IMR-90 (cell line): ENCODE results near the gene PTX3. TPM values are rescaled to one million over a fixed set of nuclear protein-coding genes. Genes with fewer than 3 reads are reported as not detected.

ENCODE experiments used
- ATAC-seq: fragments of 200-7000 bp; cut with Tn5 transposase; 2 replicates; pipeline ENCODE4 v1.9.1; 2020; ENCODE audit warnings: low read depth, mild to moderate bottlenecking, moderate library complexity
- BruUV-seq: library from RNA; stranded (reverse); fragments of 400-500 nt; replicated peaks from 2 replicates; lab custom pipeline; 2021; lab: Mats Ljungman, UMichigan
- CTCF ChIA-PET: fragments of 300-600 bp; formaldehyde crosslinking; extraction: SDS; loops from one replicate; lab custom pipeline; 2021; ENCODE audit warnings: antibody characterized with exemption; lab: Yijun Ruan, JAX
- POLR2A ChIA-PET: fragments of 300-600 bp; sonication (Branson Sonifier 250); formaldehyde crosslinking; loops from one replicate; lab custom pipeline; 2022; ENCODE audit warnings: antibody characterized with exemption; ENCODE audit not compliant: unreplicated experiment; lab: Charles Lee
- DNase-seq: peaks from one replicate; pipeline ENCODE4 v3.0.0; 2013
- H2AFZ ChIP-seq: replicated peaks from 2 replicates; pipeline ENCODE3; 2013; ENCODE audit warnings: low read length, mild to moderate bottlenecking; ENCODE audit not compliant: poor library complexity
- H2AK5ac ChIP-seq: 2 replicates; pipeline ENCODE4 v1.6.1; 2013; ENCODE audit warnings: low read depth, low read length, inconsistent platforms
- H2AK9ac ChIP-seq: replicated peaks from 2 replicates; pipeline ENCODE3; 2013; ENCODE audit warnings: mild to moderate bottlenecking, low read depth, low read length, moderate library complexity; ENCODE audit not compliant: poor library complexity
- H2BK120ac ChIP-seq: 2 replicates; pipeline ENCODE4 v1.6.1; 2013; ENCODE audit warnings: low read depth, low read length, inconsistent platforms
- H2BK15ac ChIP-seq: 3 replicates; pipeline ENCODE4 v1.6.1; 2013; ENCODE audit warnings: low read depth, low read length, inconsistent platforms
- H2BK20ac ChIP-seq: 2 replicates; pipeline ENCODE4 v1.6.1; 2013; ENCODE audit warnings: low read depth, mild to moderate bottlenecking, inconsistent platforms, low read length, moderate library complexity
- H2BK5ac ChIP-seq: 2 replicates; pipeline ENCODE4 v1.6.1; 2013; ENCODE audit warnings: mild to moderate bottlenecking, low read depth, low read length, inconsistent platforms; ENCODE audit not compliant: poor library complexity, severe bottlenecking
- H3K14ac ChIP-seq: replicated peaks from 2 replicates; pipeline ENCODE4 v1.6.1; 2013; ENCODE audit warnings: low read depth, low read length, inconsistent platforms
- H3K18ac ChIP-seq: 2 replicates; pipeline ENCODE4 v1.6.1; 2013; ENCODE audit warnings: low read depth, low read length, control low read depth
- H3K23ac ChIP-seq: 2 replicates; pipeline ENCODE4 v1.6.1; 2013; ENCODE audit warnings: low read depth, low read length, inconsistent platforms
- H3K27ac ChIP-seq: 2 replicates; pipeline ENCODE4 v1.5.1; 2013; ENCODE audit warnings: mild to moderate bottlenecking, control low read depth, low read length; ENCODE audit not compliant: insufficient read depth
- H3K27me3 ChIP-seq: 2 replicates; pipeline ENCODE4 v1.6.1; 2013; ENCODE audit warnings: low read length; ENCODE audit not compliant: control insufficient read depth, insufficient read depth
- H3K36me3 ChIP-seq: 2 replicates; pipeline ENCODE4 v1.6.1; 2013; ENCODE audit warnings: low read length, mixed read lengths; ENCODE audit not compliant: control insufficient read depth, insufficient read depth
- H3K4ac ChIP-seq: 2 replicates; pipeline ENCODE4 v1.6.1; 2013; ENCODE audit warnings: low read depth, low read length, inconsistent platforms
- H3K4me1 ChIP-seq: 2 replicates; pipeline ENCODE4 v1.6.1; 2013; ENCODE audit warnings: low read length, mixed read lengths; ENCODE audit not compliant: control insufficient read depth, insufficient read depth
- H3K4me2 ChIP-seq: 2 replicates; pipeline ENCODE4 v1.6.1; 2013; ENCODE audit warnings: low read depth, mild to moderate bottlenecking, control low read depth, low read length, moderate library complexity
- H3K4me3 ChIP-seq: 2 replicates; pipeline ENCODE4 v1.5.1; 2013; ENCODE audit warnings: low read depth, mild to moderate bottlenecking, control low read depth, low read length, moderate library complexity; ENCODE audit not compliant: insufficient read depth
- H3K56ac ChIP-seq: 2 replicates; pipeline ENCODE4 v1.6.1; 2013; ENCODE audit warnings: low read length, inconsistent platforms; ENCODE audit not compliant: insufficient read depth; ENCODE audit errors: extremely low read depth
- H3K79me1 ChIP-seq, 2 experiments: 2 replicates each; pipeline ENCODE4 v1.6.1; 2013; ENCODE audit warnings: low read length in 2 of 2, inconsistent platforms in 1 of 2, low read depth in 1 of 2
- H3K9ac ChIP-seq: 2 replicates; pipeline ENCODE4 v1.6.1; 2013; ENCODE audit warnings: low read depth, low read length, control low read depth
- H3K9me1 ChIP-seq: 2 replicates; pipeline ENCODE4 v1.6.1; 2013; ENCODE audit warnings: low read length, inconsistent platforms; ENCODE audit not compliant: insufficient read depth
- H3K9me3 ChIP-seq: 2 replicates; pipeline ENCODE4 v1.6.1; 2013; ENCODE audit warnings: low read length; ENCODE audit not compliant: control insufficient read depth, insufficient read depth
- H4K20me1 ChIP-seq: 2 replicates; pipeline ENCODE4 v1.6.1; 2013; ENCODE audit warnings: low read length, inconsistent platforms; ENCODE audit not compliant: insufficient read depth
- H4K5ac ChIP-seq: 2 replicates; pipeline ENCODE4 v1.6.1; 2013; ENCODE audit warnings: mild to moderate bottlenecking, low read depth, low read length, control low read depth
- H4K8ac ChIP-seq, 2 experiments: 2 replicates each; pipeline ENCODE4 v1.6.1; 2013; ENCODE audit warnings: low read depth in 2 of 2, low read length in 2 of 2, control low read depth in 1 of 2, inconsistent platforms in 1 of 2
- H4K91ac ChIP-seq: 2 replicates; pipeline ENCODE4 v1.6.1; 2013; ENCODE audit warnings: low read depth, low read length, inconsistent platforms; ENCODE audit not compliant: insufficient read depth
- CEBPB ChIP-seq: IDR thresholded peaks from 2 replicates; pipeline ENCODE4 v1.6.1; 2012; ENCODE audit warnings: low read depth, low read length, improper control_type of control experiment
- MAFK ChIP-seq: IDR thresholded peaks from 2 replicates; pipeline ENCODE4 v1.6.1; 2012; ENCODE audit warnings: low read depth, low read length, improper control_type of control experiment
- MXI1 ChIP-seq: IDR thresholded peaks from 2 replicates; pipeline ENCODE4 v1.6.1; 2012; ENCODE audit warnings: low read depth, mild to moderate bottlenecking, low read length, moderate library complexity, borderline replicate concordance
- RAD21 ChIP-seq: IDR thresholded peaks from 2 replicates; pipeline ENCODE4 v1.6.1; 2012; ENCODE audit warnings: low read length, improper control_type of control experiment
- WGBS, 2 experiments: methylation state at CpG; one replicate each; pipeline versions ENCODE4 v1.1.5 to v1.1.7; 2013; ENCODE audit warnings: missing lambda C conversion rate in 2 of 2; ENCODE audit not compliant: insufficient read length in 1 of 2; ENCODE audit errors: extremely low coverage in 2 of 2; 5-methylcytosine and 5-hydroxymethylcytosine counted together
- dilution Hi-C: fragments of 300-500 bp; cut with HindIII; formaldehyde crosslinking; loops from one replicate; pipeline ENCODE4 v1.14.3; 2018; ENCODE audit warnings: low sequenced_read_pairs; ENCODE audit not compliant: unreplicated experiment
- in situ Hi-C: fragments of 300-500 bp; cut with MboI; formaldehyde crosslinking; loops from 3 replicates; pipeline ENCODE4 v1.14.3; 2019; ENCODE audit warnings: low sequenced_read_pairs, inconsistent platforms, mixed read lengths
- intact Hi-C: fragments of 100-400 bp; cut with micrococcal nuclease; formaldehyde crosslinking; loops from 2 replicates; pipeline ENCODE4 v1.10.0; 2022
- polyA plus RNA-seq, 3 experiments: library from polyadenylated mRNA; depleted of rRNA; stranded (reverse); fragments of >200 nt; gene quantifications; 2 replicates each; pipeline ENCODE4 v1.2.3, GENCODE V29; 2012; ENCODE audit warnings: low replicate concordance in 1 of 3
- total RNA-seq: library from RNA; depleted of rRNA; stranded (reverse); fragments of >200 nt; gene quantifications from 2 replicates; pipeline ENCODE4 v1.2.3, GENCODE V29; 2012

The PTX3 gene
- total and polyA plus RNA-seq, 2 of the 4 experiments (the other 2 are of a cell fraction) = 97.9 to 135 TPM

- H3K4me2 ChIP-seq = no peak overlapping the region
- H3K4me1 ChIP-seq = no peaks in the 10 kb centered on the region; the same call in 1 of the 2 replicates
- H3K18ac ChIP-seq = no peak overlapping the region
- ChIA-PET CTCF (no interaction called here), POLR2A (no interaction called here)
- H2AK5ac ChIP-seq = no peak overlapping the region
- dilution Hi-C loops = no loop called here
- H3K56ac ChIP-seq = no peak overlapping the region
- H2BK120ac ChIP-seq = no peak overlapping the region
- H3K4ac ChIP-seq = no peak overlapping the region
- no peak overlapping the region for H3K9ac ChIP-seq
- H3K27ac ChIP-seq = no peak overlapping the region
- no CpG with 5 or more reads among the region's 1 CpG for WGBS, 2 experiments
- in situ Hi-C loops = no loop called here
- no peak overlapping the region for H3K14ac ChIP-seq
- no peak overlapping the region for H2AFZ ChIP-seq
- H2BK5ac ChIP-seq = peak overlapping the region; percentile 83
- no peaks in the 10 kb centered on the region; the same call in 1 of the 2 replicates for H3K36me3 ChIP-seq
- BruUV-seq = no TSS peak
- no peak overlapping the region for H2AK9ac ChIP-seq
- peaks cover under 1 to 17% of the 10 kb centered on the region in 2 experiments; a peak in 3 of 4 replicates for H3K79me1 ChIP-seq
- ATAC-seq (peak; percentile 57), DNase-seq (peak; percentile 67)
- no peaks in the 10 kb centered on the region for H3K9me3 ChIP-seq
- H2BK20ac ChIP-seq = no peak overlapping the region
- H4K91ac ChIP-seq = no peak overlapping the region
- intact Hi-C loops = no loop called here
- H4K8ac ChIP-seq = no peak overlapping the region
- H4K20me1 ChIP-seq = no peaks in the 10 kb centered on the region
- no peak overlapping the region for H3K4me3 ChIP-seq
- no peak overlapping the region for H4K5ac ChIP-seq
- no peak overlapping the region for H3K23ac ChIP-seq
- no peak for TF ChIP-seq MAFK
- TF ChIP-seq RAD21 = no peak
- TF ChIP-seq CEBPB = peak; percentile 83
- TF ChIP-seq MXI1 = no peak
- peaks cover 5% of the 10 kb centered on the region; the same call in 1 of the 2 replicates for H3K9me1 ChIP-seq
- no peaks in the 10 kb centered on the region for H3K27me3 ChIP-seq
- H2BK15ac ChIP-seq = no peak overlapping the region
Observed at GRCh38 chr3:157487339-157487738, 50.7 kb downstream of the PTX3 start.
